NCI-H128 (cell line): ENCODE data around the gene TNMD.

Source experiments
- DNase-seq: peaks from one replicate; lab custom pipeline; 2025; ENCODE audit not compliant: unreplicated experiment; lab: John Stamatoyannopoulos, UW

The TNMD gene

GRCh38 chrX:100643956-100644860, 59.5 kb downstream of the TNMD start, which contains the start of gene SRPX2:
TSS of gene SRPX2 (plus strand) at chrX:100644199. CDS start at chrX:100646323, 2,124 bp downstream.
- no peak for DNase-seq

- DNase-seq = no peak
Observed at GRCh38 chrX:100645106-100645505, 60.4 kb downstream of the TNMD start.

GRCh38 chrX:100647095-100647494, 62.4 kb downstream of the TNMD start:
- DNase-seq = no peak

GRCh38 chrX:100647739-100648138, 63.0 kb downstream of the TNMD start:
- DNase-seq = no peak

GRCh38 chrX:100648458-100649417, 64.0 kb downstream of the TNMD start:
- DNase-seq = no peak
